Inferior parietal cortex (tissue), 1 donor: ENCODE results near the gene GPR152.

Experiments
- DNase-seq: peaks from one replicate; pipeline ENCODE4 v3.0.0-alpha.2; 2016; ENCODE audit errors: extremely low spot score

The GPR152 gene

GRCh38 chr11:67423891-67424613 lies 28.5 kb downstream of the GPR152 start:
- DNase-seq = no peak

DNA sequence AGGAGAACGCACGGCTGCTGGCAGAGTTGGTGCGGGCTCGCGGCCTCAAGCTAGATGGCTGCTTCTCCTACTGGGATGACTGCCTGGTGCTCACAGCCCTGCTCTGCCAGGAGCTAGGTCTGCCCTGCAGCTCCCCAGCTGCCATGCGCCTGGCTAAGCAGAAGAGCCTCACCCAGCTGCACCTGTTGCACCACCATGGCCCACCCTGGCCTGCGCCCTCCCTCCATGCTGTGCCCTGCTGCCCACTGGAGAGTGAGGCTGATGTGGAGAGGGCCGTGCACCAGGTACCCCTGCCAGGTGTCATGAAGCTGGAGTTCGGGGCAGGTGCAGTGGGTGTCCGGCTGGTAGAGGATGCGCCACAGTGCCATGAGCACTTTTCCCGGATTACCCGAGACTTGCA lies 29.1 kb downstream of the GPR152 start:
- DNase-seq = no peak

GRCh38 chr11:67422891-67423290 lies 29.6 kb downstream of the GPR152 start:
- no peak for DNase-seq

GRCh38 chr11:67421430-67422031 lies 31.0 kb downstream of the GPR152 start:
- DNase-seq = no peak

- peak; percentile 78 for DNase-seq
Observed at GRCh38 chr11:67420646-67421429, 31.7 kb downstream of the GPR152 start.

- no peak for DNase-seq
Observed at GRCh38 chr11:67420147-67420645, 32.3 kb downstream of the GPR152 start.

- DNase-seq = no peak
Observed at GRCh38 chr11:67419325-67420049, 33.0 kb downstream of the GPR152 start.

- no peak for DNase-seq
Observed at GRCh38 chr11:67418476-67419281, 33.9 kb downstream of the GPR152 start.

DNA sequence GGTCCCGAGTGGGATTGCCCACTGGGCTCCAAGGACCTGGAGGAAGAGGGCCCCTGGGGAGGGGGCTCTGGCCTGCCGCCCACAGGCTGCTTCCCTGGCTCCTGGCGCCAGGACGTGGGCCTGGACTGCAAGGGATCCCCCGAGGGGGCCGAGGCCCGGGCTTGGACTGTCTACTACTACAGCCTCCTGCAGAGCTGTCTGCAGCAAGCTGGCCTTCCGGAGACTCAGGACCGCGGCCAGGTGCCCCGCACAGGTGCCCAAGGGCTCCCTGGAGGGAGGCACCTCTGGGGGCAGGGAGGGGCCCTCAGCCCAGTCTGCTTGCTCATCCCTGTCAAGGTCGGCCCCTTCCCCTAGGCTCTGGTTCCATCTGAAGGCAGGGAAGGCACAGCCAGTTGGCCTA lies 35.1 kb downstream of the GPR152 start:
- DNase-seq = no peak

GRCh38 chr11:67416416-67417335 lies 35.9 kb downstream of the GPR152 start:
- no peak for DNase-seq

DNA sequence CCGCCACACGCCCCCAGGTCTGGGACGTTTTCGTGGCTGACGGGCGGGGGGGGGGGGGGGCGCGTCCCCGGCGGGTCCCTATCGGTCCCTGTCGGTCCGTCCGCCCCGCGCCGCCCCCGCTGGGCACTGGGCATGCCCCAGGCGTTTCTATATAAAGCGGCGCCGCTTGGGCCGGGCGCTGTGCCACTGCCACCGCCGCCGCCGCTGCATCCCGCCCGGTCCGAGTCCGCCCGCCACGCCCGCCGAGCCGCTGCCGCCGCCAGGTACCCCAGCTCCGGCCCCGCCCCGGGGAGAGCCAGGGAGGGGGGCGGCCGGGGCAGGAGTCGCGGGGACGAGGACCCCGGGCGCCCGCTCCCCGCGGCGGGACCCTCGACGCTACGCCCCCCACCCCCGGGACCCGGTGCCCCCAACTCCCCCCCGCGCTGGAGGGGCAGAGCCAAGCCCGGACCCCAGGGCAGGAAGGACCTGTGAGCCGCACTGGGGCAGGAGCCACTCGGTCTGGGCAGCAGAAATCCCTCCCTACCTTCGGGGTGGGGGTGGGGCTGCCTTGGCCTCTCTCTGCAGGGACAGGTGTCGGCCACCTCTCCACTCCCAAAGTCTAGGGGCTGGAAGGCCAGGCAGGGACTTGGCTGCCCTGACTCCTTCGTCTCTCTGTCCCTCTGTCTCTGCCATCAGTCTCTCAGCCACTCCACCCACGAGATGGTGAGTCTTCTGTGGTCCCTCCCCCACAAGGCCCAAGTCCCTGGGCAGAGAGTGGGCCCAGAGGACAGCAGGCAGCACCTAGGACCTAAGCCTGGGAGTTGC lies 36.8 kb downstream of the GPR152 start, which contains the start of gene CARNS1:
Gene CARNS1, plus strand, starts transcription at position 178 of the 804 bp plus-strand sequence. Its CDS starts 522 bp downstream, at position 700.
- DNase-seq = no peak

GRCh38 chr11:67413266-67413849 lies 39.2 kb downstream of the GPR152 start:
- no peak for DNase-seq

DNA sequence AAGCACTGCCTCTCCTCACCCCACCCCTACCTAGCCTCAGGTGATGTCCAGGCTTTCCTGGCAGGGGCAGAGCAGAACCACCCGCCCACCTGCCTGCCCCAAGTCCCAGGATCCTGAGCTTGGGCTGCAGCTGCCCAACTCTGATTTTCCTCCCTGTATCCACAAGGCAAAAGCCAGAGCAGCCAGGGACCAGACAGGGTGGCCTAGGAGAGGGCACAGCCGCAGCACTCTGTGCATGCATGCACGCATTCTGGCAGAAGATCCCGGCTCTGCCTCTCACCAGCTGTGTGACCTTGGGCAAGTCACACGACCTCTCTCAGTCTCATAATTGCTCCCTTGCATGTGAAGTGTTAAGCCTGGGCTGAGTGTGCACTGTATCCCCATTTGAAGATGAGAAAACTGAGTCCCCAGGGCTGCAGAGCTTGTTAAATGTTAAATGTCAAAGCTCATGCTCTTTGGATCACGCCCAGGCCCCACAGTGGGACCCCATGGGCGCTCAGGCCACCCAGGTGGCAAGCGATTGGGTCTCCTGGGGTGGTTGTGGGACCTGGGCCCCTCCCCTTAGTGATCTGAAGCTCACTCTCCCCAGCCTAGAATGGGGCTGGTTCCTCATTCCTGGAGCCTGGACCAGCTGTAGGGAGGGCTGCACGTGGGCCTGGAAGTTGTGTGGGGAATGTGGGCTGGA lies 39.9 kb downstream of the GPR152 start:
- no peak for DNase-seq

GRCh38 chr11:67411785-67412152 lies 40.8 kb downstream of the GPR152 start:
- DNase-seq = no peak

- no peak for DNase-seq
Observed at GRCh38 chr11:67410984-67411784, 41.3 kb downstream of the GPR152 start.

DNA sequence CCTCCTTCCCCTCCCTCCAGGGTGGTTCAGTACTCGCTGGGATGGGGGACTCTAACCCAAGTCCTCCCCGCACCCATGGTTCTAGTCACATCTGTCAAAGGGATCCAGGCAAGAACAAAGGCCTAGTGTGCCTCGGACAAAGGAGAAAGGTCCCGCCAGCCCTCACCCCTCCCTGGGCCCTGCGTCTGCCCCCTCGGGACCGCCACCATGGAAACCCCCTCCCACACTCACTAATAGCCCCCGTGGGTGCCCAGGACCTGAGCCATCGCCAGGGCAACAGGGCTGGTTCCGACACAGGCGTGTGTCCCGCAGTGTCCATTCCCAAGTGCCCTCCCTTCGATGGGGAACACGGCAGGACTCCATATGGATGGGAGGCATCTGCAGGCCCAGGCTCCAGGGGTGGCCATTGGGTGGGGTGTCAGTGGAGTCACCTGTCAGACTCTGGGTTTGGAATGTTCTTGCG lies 42.1 kb downstream of the GPR152 start:
- DNase-seq = peak; percentile 79

- no peak for DNase-seq
Observed at GRCh38 chr11:67409781-67410368, 42.7 kb downstream of the GPR152 start.
